HepG2 (cell line): ENCODE data around the gene CAPN11. TPM values are rescaled to one million over a fixed set of nuclear protein-coding genes. Genes with fewer than 3 reads are reported as not detected.

Experiments used
- ADNP ChIP-seq: sonication (generic); formaldehyde crosslinking; IDR thresholded peaks from 2 replicates; pipeline ENCODE4 v1.4.0; 2020; ENCODE audit warnings: missing genetic modification reagents
- ARID5B ChIP-seq: IDR thresholded peaks from 2 replicates; pipeline ENCODE4 v1.4.0; 2020; ENCODE audit warnings: mild to moderate bottlenecking, missing genetic modification reagents
- BORCS8-MEF2B ChIP-seq: sonication (generic); formaldehyde crosslinking; IDR thresholded peaks from 2 replicates; pipeline ENCODE4 v1.8.0; 2022; ENCODE audit warnings: mild to moderate bottlenecking, missing genetic modification reagents
- EP300 ChIP-seq, 3 experiments: sonication (generic) in 1 of 3; formaldehyde crosslinking in 1 of 3; IDR thresholded peaks; 2 replicates each; pipeline versions ENCODE4 v1.5.1 to v1.6.1; 2011 to 2020; ENCODE audit warnings: low read depth in 2 of 3, low read length in 2 of 3, borderline replicate concordance in 1 of 3, improper control_type of control experiment in 1 of 3, mild to moderate bottlenecking in 1 of 3, missing genetic modification reagents in 1 of 3, moderate library complexity in 1 of 3
- HDAC6 ChIP-seq: fragments of 200-600 bp; sonication (generic); IDR thresholded peaks from 2 replicates; pipeline ENCODE4 v1.7.0; 2017; ENCODE audit warnings: mild to moderate bottlenecking, antibody characterized with exemption, low read length, low read depth
- KLF16 ChIP-seq, 2 experiments: sonication (generic) in 1 of 2; formaldehyde crosslinking in 1 of 2; IDR thresholded peaks; 2 replicates each; pipeline versions ENCODE4 v1.6.1 to v1.8.0; 2016 to 2023; ENCODE audit warnings: missing genetic modification reagents in 2 of 2, missing compliant biosample characterization in 1 of 2
- MED8 ChIP-seq: sonication (generic); formaldehyde crosslinking; IDR thresholded peaks from 2 replicates; pipeline ENCODE4 v1.8.1; 2023; ENCODE audit warnings: mild to moderate bottlenecking, missing genetic modification reagents; ENCODE audit not compliant: insufficient replicate concordance
- MYPOP ChIP-seq: sonication (generic); formaldehyde crosslinking; IDR thresholded peaks from 2 replicates; pipeline ENCODE4 v1.8.1; 2023; ENCODE audit warnings: mild to moderate bottlenecking, moderate library complexity, missing genetic modification reagents
- NFIC ChIP-seq: IDR thresholded peaks from 2 replicates; pipeline ENCODE4 v1.6.1; 2012; ENCODE audit warnings: mild to moderate bottlenecking, low read length, inconsistent platforms
- NR2F6 ChIP-seq, 2 experiments: IDR thresholded peaks; 2 replicates each; pipeline ENCODE4 v1.6.1; 2016; ENCODE audit warnings: antibody characterized with exemption in 1 of 2, mild to moderate bottlenecking in 1 of 2
- PAX8 ChIP-seq: sonication (generic); formaldehyde crosslinking; IDR thresholded peaks from 2 replicates; pipeline ENCODE4 v1.8.0; 2022; ENCODE audit warnings: mild to moderate bottlenecking, missing genetic modification reagents, borderline replicate concordance
- POLR2G ChIP-seq: fragments of 200-400 bp; formaldehyde crosslinking; IDR thresholded peaks from 2 replicates; pipeline ENCODE4 v1.6.1; 2018; ENCODE audit warnings: mild to moderate bottlenecking, low read depth, low read length, moderate library complexity
- PTBP1 ChIP-seq: fragments of 200-400 bp; formaldehyde crosslinking; IDR thresholded peaks from 2 replicates; pipeline ENCODE4 v1.6.1; 2018; ENCODE audit warnings: low read length, low read depth; ENCODE audit not compliant: poor library complexity, severe bottlenecking
- SMC3 ChIP-seq: IDR thresholded peaks from 2 replicates; pipeline ENCODE4 v1.6.1; 2011; ENCODE audit warnings: low read length, improper control_type of control experiment
- TEAD3 ChIP-seq: optimal IDR thresholded peaks from 2 replicates; pipeline ENCODE3; 2016; ENCODE audit warnings: borderline replicate concordance
- ZBTB21 ChIP-seq: sonication (generic); formaldehyde crosslinking; IDR thresholded peaks from 2 replicates; pipeline ENCODE4 v1.4.0; 2020; ENCODE audit warnings: missing genetic modification reagents
- ZGPAT ChIP-seq: IDR thresholded peaks from 2 replicates; pipeline ENCODE4 v1.6.1; 2016; ENCODE audit warnings: mild to moderate bottlenecking
- ZNF3 ChIP-seq: IDR thresholded peaks from 2 replicates; pipeline ENCODE4 v1.7.0; 2017; ENCODE audit warnings: inconsistent platforms
- ZNF569 ChIP-seq: sonication (generic); formaldehyde crosslinking; IDR thresholded peaks from 2 replicates; pipeline ENCODE4 v1.5.0; 2020; ENCODE audit warnings: mild to moderate bottlenecking, missing genetic modification reagents, moderate library complexity, borderline replicate concordance
- ZNF768 ChIP-seq: sonication (generic); formaldehyde crosslinking; IDR thresholded peaks from 2 replicates; pipeline ENCODE4 v1.4.0; 2020; ENCODE audit warnings: missing genetic modification reagents
- polyA plus RNA-seq, 8 experiments: library from polyadenylated mRNA; depleted of rRNA in 3 of 8; stranded (reverse) in 7 of 8; unstranded in 1 of 8; fragments of >200 nt; fragmentation: Illumina TruSeq in 4 of 8; extraction: Trizol in 4 of 8; gene quantifications; 2 replicates each; pipeline versions ENCODE4 v1.2.1 to v1.2.3, GENCODE V29; 2011 to 2016; ENCODE audit warnings: low read depth in 4 of 8, missing spikeins in 1 of 8, mixed read lengths in 1 of 8; ENCODE audit not compliant: insufficient read depth in 1 of 8
- total RNA-seq, 5 experiments: library from RNA; depleted of rRNA; stranded (reverse); fragments of >200 nt; fragmentation: Illumina TruSeq; extraction: Trizol; gene quantifications; 2 replicates each; pipeline ENCODE4 v1.2.3, GENCODE V29; 2016; ENCODE audit warnings: low read depth in 1 of 5

Gene CAPN11
- total and polyA plus RNA-seq, 2 of the 13 experiments (the other 11 are each of a cell fraction or from before 2014, with no cell fraction given) = 0.07 to 0.11 TPM

GRCh38 chr6:44151348-44152108 is 7.1 kb upstream of the CAPN11 start (continued):
- TF ChIP-seq MYPOP (CRISPR knock-in tag) (no peak), NFIC (no peak), NR2F6 (IDR thresholded peaks at IDR 0.05) (no peak), NR2F6 (CRISPR knock-in tag; IDR thresholded peaks at IDR 0.05) (peak; percentile 48; the same call in 1 of the 2 replicates), BORCS8-MEF2B (peak; percentile 95), ZNF3 (CRISPR knock-in tag) (no peak), ARID5B (CRISPR knock-in tag) (peak; percentile 50; the same call in 1 of the 2 replicates), POLR2G (no peak), PAX8 (CRISPR knock-in tag) (no peak), ZGPAT (CRISPR knock-in tag) (peak; percentile 65; the same call in 1 of the 2 replicates), TEAD3 (CRISPR knock-in tag) (peak; percentile 55), EP300 (IDR thresholded peaks at IDR 0.05; ENCODE audit: low read depth in 2 of 2, low read length in 2 of 2) (no peak), EP300 (CRISPR knock-in tag; IDR thresholded peaks at IDR 0.05; ENCODE audit: borderline replicate concordance) (peak; percentile 38; the same call in 1 of the 2 replicates), ZBTB21 (no peak), HDAC6 (no peak), KLF16 (CRISPR knock-in tag; IDR thresholded peaks at IDR 0.05) (peak in 1 of 2 experiments; percentile 70; a peak in 2 of 4 replicates), PTBP1 (no peak), ADNP (no peak), ZNF569 (CRISPR knock-in tag) (no peak), ZNF768 (CRISPR knock-in tag) (peak; percentile 77; the same call in 1 of the 2 replicates), MED8 (CRISPR knock-in tag) (no peak), SMC3 (peak; percentile 77; the same call in 1 of the 2 replicates)
- TF ChIP-seq, all 625 proteins: peak for 175
